Gastroesophageal sphincter (tissue), 3 donors: ENCODE results near the gene ELL2.
"Not testable (repeated sequence)": the region's sequence is repeated elsewhere in the genome, so short reads cannot be mapped to it uniquely, and the experiment has no call there.

Experiments used
- EP300 ChIP-seq: sonication (generic); formaldehyde crosslinking; IDR thresholded peaks from one replicate; pipeline ENCODE4 v1.6.1; 2017; ENCODE audit warnings: antibody characterized with exemption, mild to moderate bottlenecking
- POLR2A ChIP-seq, 2 donors: fragments of 450-650 bp; IDR thresholded peaks; one replicate each; pipeline ENCODE4 v1.6.1; 2017; ENCODE audit warnings: antibody characterized with exemption in 2 of 2, mild to moderate bottlenecking in 2 of 2, moderate library complexity in 1 of 2
- POLR2AphosphoS5 ChIP-seq: sonication (generic); formaldehyde crosslinking; IDR thresholded peaks from one replicate; pipeline ENCODE4 v1.6.1; 2017; ENCODE audit warnings: antibody characterized with exemption
- TF ChIP-seq, protein P1 (sequence below), 4 experiments: fragments of 200-600 bp in 2 of 4; fragments of 450-650 bp in 2 of 4; sonication (generic) in 1 of 4; IDR thresholded peaks; one replicate each; pipeline ENCODE4 v1.5.1; 2017 to 2019; ENCODE audit warnings: antibody characterized with exemption in 4 of 4, mild to moderate bottlenecking in 2 of 4, moderate library complexity in 2 of 4

DNA sequence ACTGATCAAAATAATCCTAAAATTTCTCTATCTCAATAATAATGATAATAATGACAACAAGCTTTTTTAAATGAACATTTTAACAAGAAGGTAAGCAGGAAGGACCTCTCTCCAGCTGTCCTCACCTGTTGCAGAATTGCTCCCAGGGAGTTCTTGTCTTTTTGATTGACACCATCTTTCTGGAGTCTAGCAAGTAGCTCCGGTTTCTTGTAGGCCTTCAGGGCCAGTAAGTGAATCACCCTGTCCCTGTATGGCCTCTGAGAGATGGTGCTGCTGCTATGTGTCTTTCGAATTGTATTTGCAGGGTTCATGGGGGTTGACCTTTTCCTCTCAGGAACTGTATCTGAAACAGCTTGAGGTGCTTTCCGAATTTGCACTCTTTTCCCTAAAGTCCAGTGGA is 55.3 kb downstream of the ELL2 start:
- TF ChIP-seq EP300; POLR2AphosphoS5; POLR2A (IDR thresholded peaks at IDR 0.05): not testable (repeated sequence)
- TF ChIP-seq, protein P1, sequence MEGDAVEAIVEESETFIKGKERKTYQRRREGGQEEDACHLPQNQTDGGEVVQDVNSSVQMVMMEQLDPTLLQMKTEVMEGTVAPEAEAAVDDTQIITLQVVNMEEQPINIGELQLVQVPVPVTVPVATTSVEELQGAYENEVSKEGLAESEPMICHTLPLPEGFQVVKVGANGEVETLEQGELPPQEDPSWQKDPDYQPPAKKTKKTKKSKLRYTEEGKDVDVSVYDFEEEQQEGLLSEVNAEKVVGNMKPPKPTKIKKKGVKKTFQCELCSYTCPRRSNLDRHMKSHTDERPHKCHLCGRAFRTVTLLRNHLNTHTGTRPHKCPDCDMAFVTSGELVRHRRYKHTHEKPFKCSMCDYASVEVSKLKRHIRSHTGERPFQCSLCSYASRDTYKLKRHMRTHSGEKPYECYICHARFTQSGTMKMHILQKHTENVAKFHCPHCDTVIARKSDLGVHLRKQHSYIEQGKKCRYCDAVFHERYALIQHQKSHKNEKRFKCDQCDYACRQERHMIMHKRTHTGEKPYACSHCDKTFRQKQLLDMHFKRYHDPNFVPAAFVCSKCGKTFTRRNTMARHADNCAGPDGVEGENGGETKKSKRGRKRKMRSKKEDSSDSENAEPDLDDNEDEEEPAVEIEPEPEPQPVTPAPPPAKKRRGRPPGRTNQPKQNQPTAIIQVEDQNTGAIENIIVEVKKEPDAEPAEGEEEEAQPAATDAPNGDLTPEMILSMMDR (IDR thresholded peaks at IDR 0.05), result not testable (repeated sequence)
